Fibroblast of lung (primary cell): ENCODE data around the gene FPR1. TPM values are rescaled to one million over a fixed set of nuclear protein-coding genes. Genes with fewer than 3 reads are reported as not detected.

Experiments used
- DNase-seq, 2 donors: peaks; one replicate each; pipeline versions ENCODE4 v3.0.0 to v3.0.0-alpha.2; 2010; ENCODE audit warnings: low read depth in 2 of 2
- H2AFZ ChIP-seq: 2 replicates; pipeline ENCODE4 v1.5.1; 2012; ENCODE audit warnings: low read length, control low read depth, inconsistent platforms
- H3K27ac ChIP-seq: 2 replicates; pipeline ENCODE4 v1.5.1; 2011; ENCODE audit warnings: low read length, control low read depth; ENCODE audit not compliant: insufficient read depth
- H3K27me3 ChIP-seq: 2 replicates; pipeline ENCODE4 v1.5.1; 2011; ENCODE audit warnings: mild to moderate bottlenecking, low read length; ENCODE audit not compliant: control insufficient read depth, insufficient read depth
- H3K36me3 ChIP-seq: 2 replicates; pipeline ENCODE4 v1.5.1; 2011; ENCODE audit warnings: low read length; ENCODE audit not compliant: control insufficient read depth, insufficient read depth
- H3K4me1 ChIP-seq: 2 replicates; pipeline ENCODE4 v1.5.1; 2011; ENCODE audit warnings: low read length; ENCODE audit not compliant: control insufficient read depth, insufficient read depth; ENCODE audit errors: extremely low read depth
- H3K4me2 ChIP-seq: 2 replicates; pipeline ENCODE4 v1.5.1; 2011; ENCODE audit warnings: low read length, control low read depth; ENCODE audit not compliant: insufficient read depth; ENCODE audit errors: extremely low read depth
- H3K4me3 ChIP-seq, 4 experiments: fragments of 200-600 bp in 1 of 4; sonication (generic) in 1 of 4; replicated peaks in 1 of 4; 2 replicates each; pipeline ENCODE4 v1.5.1; 2011 to 2016; ENCODE audit warnings: low read length in 4 of 4, low read depth in 3 of 4, mild to moderate bottlenecking in 3 of 4, control low read depth in 2 of 4, inconsistent platforms in 1 of 4, mixed read lengths in 1 of 4; ENCODE audit not compliant: insufficient read depth in 1 of 4; ENCODE audit errors: control extremely low read depth in 1 of 4
- H3K79me2 ChIP-seq: 2 replicates; pipeline ENCODE4 v1.5.1; 2012; ENCODE audit warnings: mild to moderate bottlenecking, low read length, inconsistent platforms; ENCODE audit not compliant: control insufficient read depth, insufficient read depth
- H3K9ac ChIP-seq: 2 replicates; pipeline ENCODE4 v1.5.1; 2011; ENCODE audit warnings: mild to moderate bottlenecking, low read length, control low read depth; ENCODE audit not compliant: insufficient read depth
- H3K9me3 ChIP-seq: 2 replicates; pipeline ENCODE4 v1.5.1; 2012; ENCODE audit warnings: low read depth, low read length; ENCODE audit not compliant: control insufficient read depth, insufficient read depth
- H4K20me1 ChIP-seq: 2 replicates; pipeline ENCODE4 v1.5.1; 2011; ENCODE audit warnings: low read length; ENCODE audit not compliant: control insufficient read depth, insufficient read depth; ENCODE audit errors: extremely low read depth
- EZH2 ChIP-seq: IDR thresholded peaks from 2 replicates; pipeline ENCODE4 v1.5.1; 2012; ENCODE audit warnings: low read length, control low read depth, mild to moderate bottlenecking; ENCODE audit errors: missing control alignments
- polyA plus RNA-seq, 2 donors: library from polyadenylated mRNA; depleted of rRNA in 1 of 2; stranded (reverse) in 1 of 2; unstranded in 1 of 2; fragments of >200 nt; gene quantifications; 2 replicates each; pipeline ENCODE4 v1.2.1, GENCODE V29; 2011 to 2012; ENCODE audit warnings: missing spikeins in 1 of 2
- total RNA-seq: library from RNA; depleted of rRNA; stranded (reverse); fragments of >200 nt; gene quantifications from 2 replicates; pipeline ENCODE4 v1.2.1, GENCODE V29; 2014
- TF ChIP-seq, protein P1 (sequence below), 2 donors: IDR thresholded peaks in 1 of 2; conservative IDR thresholded peaks in 1 of 2; 1 replicate in 1 of 2; 2 replicates in 1 of 2; pipeline ENCODE4 v1.5.1; 2011 to 2012; ENCODE audit warnings: low read length in 2 of 2, control low read depth in 1 of 2, inconsistent platforms in 1 of 2, low read depth in 1 of 2, mild to moderate bottlenecking in 1 of 2

The FPR1 gene
- total and polyA plus RNA-seq, 2 donors (not counting 1 experiment from before 2014, with no cell fraction given), result 0.14 TPM; not detected in 1

- Histone ChIP-seq H3K9ac (no peak overlapping the region), H3K27ac (no peak overlapping the region), H3K27me3 (no peaks in the 10 kb centered on the region), H3K9me3 (no peaks in the 10 kb centered on the region), H2AFZ (no peak overlapping the region), H3K4me2 (no peak overlapping the region), H3K79me2 (no peaks in the 10 kb centered on the region), H3K36me3 (no peaks in the 10 kb centered on the region), H3K4me1 (no peaks in the 10 kb centered on the region), H3K4me3 (no peak overlapping the region), H4K20me1 (no peaks in the 10 kb centered on the region)
- TF ChIP-seq, protein P1, sequence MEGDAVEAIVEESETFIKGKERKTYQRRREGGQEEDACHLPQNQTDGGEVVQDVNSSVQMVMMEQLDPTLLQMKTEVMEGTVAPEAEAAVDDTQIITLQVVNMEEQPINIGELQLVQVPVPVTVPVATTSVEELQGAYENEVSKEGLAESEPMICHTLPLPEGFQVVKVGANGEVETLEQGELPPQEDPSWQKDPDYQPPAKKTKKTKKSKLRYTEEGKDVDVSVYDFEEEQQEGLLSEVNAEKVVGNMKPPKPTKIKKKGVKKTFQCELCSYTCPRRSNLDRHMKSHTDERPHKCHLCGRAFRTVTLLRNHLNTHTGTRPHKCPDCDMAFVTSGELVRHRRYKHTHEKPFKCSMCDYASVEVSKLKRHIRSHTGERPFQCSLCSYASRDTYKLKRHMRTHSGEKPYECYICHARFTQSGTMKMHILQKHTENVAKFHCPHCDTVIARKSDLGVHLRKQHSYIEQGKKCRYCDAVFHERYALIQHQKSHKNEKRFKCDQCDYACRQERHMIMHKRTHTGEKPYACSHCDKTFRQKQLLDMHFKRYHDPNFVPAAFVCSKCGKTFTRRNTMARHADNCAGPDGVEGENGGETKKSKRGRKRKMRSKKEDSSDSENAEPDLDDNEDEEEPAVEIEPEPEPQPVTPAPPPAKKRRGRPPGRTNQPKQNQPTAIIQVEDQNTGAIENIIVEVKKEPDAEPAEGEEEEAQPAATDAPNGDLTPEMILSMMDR (conservative IDR thresholded peaks at IDR 0.05 in 1 of 2, IDR thresholded peaks at IDR 0.05 in 1 of 2; ENCODE audit: low read depth in 1 of 2, low read length in 2 of 2), result no peak
- TF ChIP-seq EZH2, result no peak
- DNase-seq, result no peak
Measured at GRCh38 chr19:51792932-51793331, 41.3 kb upstream of the FPR1 start.

GRCh38 chr19:51789061-51789795 is 37.5 kb upstream of the FPR1 start:
- H3K4me2 ChIP-seq, result no peak overlapping the region
- TF ChIP-seq, protein P1 (conservative IDR thresholded peaks at IDR 0.05 in 1 of 2, IDR thresholded peaks at IDR 0.05 in 1 of 2; ENCODE audit: low read depth in 1 of 2, low read length in 2 of 2), result no peak
- no peak for TF ChIP-seq EZH2
- no peak for DNase-seq
- H3K79me2 ChIP-seq, result no peaks in the 10 kb centered on the region
- H3K9me3 ChIP-seq, result no peaks in the 10 kb centered on the region
- no peaks in the 10 kb centered on the region for H3K36me3 ChIP-seq
- no peak overlapping the region for H3K4me3 ChIP-seq
- no peak overlapping the region for H2AFZ ChIP-seq
- H4K20me1 ChIP-seq, result no peaks in the 10 kb centered on the region
- no peak overlapping the region for H3K27ac ChIP-seq
- H3K9ac ChIP-seq, result no peak overlapping the region
- no peaks in the 10 kb centered on the region for H3K27me3 ChIP-seq
- H3K4me1 ChIP-seq, result no peaks in the 10 kb centered on the region

GRCh38 chr19:51788029-51788428 is 36.4 kb upstream of the FPR1 start:
- no peaks in the 10 kb centered on the region for H3K79me2 ChIP-seq
- DNase-seq, result no peak
- no peak overlapping the region for H3K4me2 ChIP-seq
- no peak overlapping the region for H3K4me3 ChIP-seq
- no peaks in the 10 kb centered on the region for H3K9me3 ChIP-seq
- no peaks in the 10 kb centered on the region for H3K4me1 ChIP-seq
- no peak overlapping the region for H2AFZ ChIP-seq
- H3K27me3 ChIP-seq, result no peaks in the 10 kb centered on the region
- no peaks in the 10 kb centered on the region for H3K36me3 ChIP-seq
- H3K27ac ChIP-seq, result no peak overlapping the region
- H3K9ac ChIP-seq, result no peak overlapping the region
- H4K20me1 ChIP-seq, result no peaks in the 10 kb centered on the region
- TF ChIP-seq EZH2, result no peak
- TF ChIP-seq, protein P1 (conservative IDR thresholded peaks at IDR 0.05 in 1 of 2, IDR thresholded peaks at IDR 0.05 in 1 of 2; ENCODE audit: low read depth in 1 of 2, low read length in 2 of 2), result no peak
